ENCODE data around the gene MATN3. TPM values are rescaled to one million over a fixed set of nuclear protein-coding genes. Genes with fewer than 3 reads are reported as not detected.
A peak's percentile ranks its signal among the peaks of the same experiment; 100 is the strongest.
"Not testable (repeated sequence)": the region's sequence is repeated elsewhere in the genome, so short reads cannot be mapped to it uniquely, and the experiment has no call there.

The MATN3 gene
- total RNA-seq, 1 experiment from 2014 or later = 3.5 TPM

DNA sequence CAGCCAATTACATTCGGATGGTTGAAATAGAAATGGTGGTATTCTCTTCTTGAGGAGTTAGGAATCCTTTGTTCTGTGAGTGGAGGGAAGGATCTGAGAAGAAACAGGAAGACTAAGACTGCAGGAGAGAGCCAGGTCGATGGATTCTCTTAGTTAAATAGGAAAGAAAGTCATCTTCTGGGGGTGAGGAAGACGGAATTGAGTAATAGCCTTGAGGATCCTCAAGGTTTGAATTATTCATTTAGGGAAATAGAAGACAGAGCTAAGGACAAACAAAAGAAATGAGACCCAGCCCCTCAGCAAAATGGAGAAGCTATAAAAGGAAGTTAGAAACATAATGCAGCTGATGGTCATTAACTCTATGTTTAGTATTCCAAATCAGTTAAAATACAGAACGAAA, 37.2 kb upstream of the MATN3 start:
- no peak for DNase-seq (ENCODE audit: low read depth, low spot score)
- H3K9me3 ChIP-seq (ENCODE audit: control insufficient read depth, insufficient read depth, low read depth, low read length) = no peaks in the 10 kb centered on the region

DNA sequence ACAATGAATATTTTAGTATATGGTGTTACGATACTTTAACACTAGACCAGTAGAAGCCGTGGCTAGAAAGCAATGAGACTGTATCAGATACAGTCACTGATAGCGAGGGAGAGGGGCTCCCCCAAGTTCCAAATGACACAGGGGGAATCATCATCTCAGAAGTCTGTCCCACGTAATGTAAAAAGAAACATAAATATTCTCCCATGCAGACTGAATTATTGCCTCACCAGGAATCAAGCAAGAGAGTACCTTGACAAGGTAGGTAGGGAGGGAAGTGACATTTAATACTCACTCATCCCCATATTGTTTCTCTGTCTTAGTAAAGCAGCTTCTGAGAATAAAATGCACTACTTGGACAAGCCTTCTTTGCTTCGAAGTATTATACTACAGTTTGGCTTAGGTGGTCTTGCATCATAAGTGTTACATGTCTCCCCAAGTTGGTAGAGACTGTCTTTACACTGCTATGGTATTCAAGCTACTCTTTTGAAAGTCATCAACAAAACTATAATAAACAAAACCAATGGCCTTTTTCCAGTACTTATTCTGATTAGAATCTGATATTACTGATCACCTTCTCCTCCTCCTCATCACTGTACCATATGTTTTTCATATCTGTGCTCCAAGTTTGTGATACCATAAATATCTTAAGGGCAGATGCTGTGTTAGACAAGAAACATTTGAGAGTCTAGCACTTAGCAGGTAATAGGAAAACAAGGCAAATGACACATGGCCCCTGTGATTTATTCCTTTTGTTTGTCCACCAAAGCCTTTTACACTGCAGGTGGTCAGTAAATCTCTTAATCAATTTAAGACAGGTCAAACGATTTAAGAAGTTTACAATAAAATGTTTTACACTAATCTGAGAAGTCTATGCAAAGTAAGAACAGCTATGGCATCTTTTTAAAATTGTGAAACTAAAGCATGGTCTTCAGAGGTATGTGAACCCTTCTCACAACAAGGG, 36.3 kb upstream of the MATN3 start:
- ATAC-seq = no peak
- TF ChIP-seq, protein P1, sequence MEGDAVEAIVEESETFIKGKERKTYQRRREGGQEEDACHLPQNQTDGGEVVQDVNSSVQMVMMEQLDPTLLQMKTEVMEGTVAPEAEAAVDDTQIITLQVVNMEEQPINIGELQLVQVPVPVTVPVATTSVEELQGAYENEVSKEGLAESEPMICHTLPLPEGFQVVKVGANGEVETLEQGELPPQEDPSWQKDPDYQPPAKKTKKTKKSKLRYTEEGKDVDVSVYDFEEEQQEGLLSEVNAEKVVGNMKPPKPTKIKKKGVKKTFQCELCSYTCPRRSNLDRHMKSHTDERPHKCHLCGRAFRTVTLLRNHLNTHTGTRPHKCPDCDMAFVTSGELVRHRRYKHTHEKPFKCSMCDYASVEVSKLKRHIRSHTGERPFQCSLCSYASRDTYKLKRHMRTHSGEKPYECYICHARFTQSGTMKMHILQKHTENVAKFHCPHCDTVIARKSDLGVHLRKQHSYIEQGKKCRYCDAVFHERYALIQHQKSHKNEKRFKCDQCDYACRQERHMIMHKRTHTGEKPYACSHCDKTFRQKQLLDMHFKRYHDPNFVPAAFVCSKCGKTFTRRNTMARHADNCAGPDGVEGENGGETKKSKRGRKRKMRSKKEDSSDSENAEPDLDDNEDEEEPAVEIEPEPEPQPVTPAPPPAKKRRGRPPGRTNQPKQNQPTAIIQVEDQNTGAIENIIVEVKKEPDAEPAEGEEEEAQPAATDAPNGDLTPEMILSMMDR (IDR thresholded peaks at IDR 0.05) = no peak
- TF ChIP-seq POLR2AphosphoS5 (IDR thresholded peaks at IDR 0.05; ENCODE audit: low read depth, low read length) = no peak
- TF ChIP-seq SIN3A (IDR thresholded peaks at IDR 0.05; ENCODE audit: borderline replicate concordance, insufficient read depth, low read depth, low read length) = no peak
- TF ChIP-seq, protein P2, sequence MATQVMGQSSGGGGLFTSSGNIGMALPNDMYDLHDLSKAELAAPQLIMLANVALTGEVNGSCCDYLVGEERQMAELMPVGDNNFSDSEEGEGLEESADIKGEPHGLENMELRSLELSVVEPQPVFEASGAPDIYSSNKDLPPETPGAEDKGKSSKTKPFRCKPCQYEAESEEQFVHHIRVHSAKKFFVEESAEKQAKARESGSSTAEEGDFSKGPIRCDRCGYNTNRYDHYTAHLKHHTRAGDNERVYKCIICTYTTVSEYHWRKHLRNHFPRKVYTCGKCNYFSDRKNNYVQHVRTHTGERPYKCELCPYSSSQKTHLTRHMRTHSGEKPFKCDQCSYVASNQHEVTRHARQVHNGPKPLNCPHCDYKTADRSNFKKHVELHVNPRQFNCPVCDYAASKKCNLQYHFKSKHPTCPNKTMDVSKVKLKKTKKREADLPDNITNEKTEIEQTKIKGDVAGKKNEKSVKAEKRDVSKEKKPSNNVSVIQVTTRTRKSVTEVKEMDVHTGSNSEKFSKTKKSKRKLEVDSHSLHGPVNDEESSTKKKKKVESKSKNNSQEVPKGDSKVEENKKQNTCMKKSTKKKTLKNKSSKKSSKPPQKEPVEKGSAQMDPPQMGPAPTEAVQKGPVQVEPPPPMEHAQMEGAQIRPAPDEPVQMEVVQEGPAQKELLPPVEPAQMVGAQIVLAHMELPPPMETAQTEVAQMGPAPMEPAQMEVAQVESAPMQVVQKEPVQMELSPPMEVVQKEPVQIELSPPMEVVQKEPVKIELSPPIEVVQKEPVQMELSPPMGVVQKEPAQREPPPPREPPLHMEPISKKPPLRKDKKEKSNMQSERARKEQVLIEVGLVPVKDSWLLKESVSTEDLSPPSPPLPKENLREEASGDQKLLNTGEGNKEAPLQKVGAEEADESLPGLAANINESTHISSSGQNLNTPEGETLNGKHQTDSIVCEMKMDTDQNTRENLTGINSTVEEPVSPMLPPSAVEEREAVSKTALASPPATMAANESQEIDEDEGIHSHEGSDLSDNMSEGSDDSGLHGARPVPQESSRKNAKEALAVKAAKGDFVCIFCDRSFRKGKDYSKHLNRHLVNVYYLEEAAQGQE (IDR thresholded peaks at IDR 0.05; ENCODE audit: insufficient read depth in 1 of 2, low read depth in 2 of 2, low read length in 1 of 2) = no peak
- TF ChIP-seq TCF7L2 (IDR thresholded peaks at IDR 0.05; ENCODE audit: low read depth, low read length) = no peak
- intact Hi-C loops (cut with micrococcal nuclease; ENCODE audit: unreplicated experiment) = no loop called here
- Histone ChIP-seq H3K27me3 (ENCODE audit: control insufficient read depth, insufficient read depth, low read length) (no peaks in the 10 kb centered on the region), H3K4me3 (ENCODE audit: low read depth in 2 of 2, low read length in 2 of 2) (peak overlapping the region; percentile 98; a peak in 3 of 4 replicates), H3K9me3 (ENCODE audit: control insufficient read depth, insufficient read depth, low read depth, low read length) (no peaks in the 10 kb centered on the region), H3K27ac (ENCODE audit: low read length) (peak overlapping the region; percentile 99; the same call in 1 of the 2 replicates), H3K4me1 (ENCODE audit: control insufficient read depth, insufficient read depth, low read length) (peaks cover 23% of the 10 kb centered on the region), H3K36me3 (ENCODE audit: control insufficient read depth, insufficient read depth, low read length) (peaks cover 4% of the 10 kb centered on the region; the same call in 1 of the 2 replicates)
- no peak for DNase-seq (ENCODE audit: low read depth, low spot score)
- POLR2A ChIA-PET = no interaction called here
- no TSS peak for BruUV-seq (replicated peaks)
- in situ Hi-C loops (cut with HindIII; ENCODE audit: low pct_unique_long_range_greater_than_20kb, low sequenced_read_pairs) = no loop called here
- CTCF ChIA-PET = no interaction called here

More for the DNA sequence above, 37.2 kb upstream of the MATN3 start:
- in situ Hi-C loops (cut with HindIII; ENCODE audit: low pct_unique_long_range_greater_than_20kb, low sequenced_read_pairs) = no loop called here
- no TSS peak for BruUV-seq (replicated peaks)
- ChIA-PET CTCF (no interaction called here), POLR2A (no interaction called here)
- H3K4me1 ChIP-seq (ENCODE audit: control insufficient read depth, insufficient read depth, low read length) = peaks cover 23% of the 10 kb centered on the region
- no peaks in the 10 kb centered on the region for H3K27me3 ChIP-seq (ENCODE audit: control insufficient read depth, insufficient read depth, low read length)
- intact Hi-C loops (cut with micrococcal nuclease; ENCODE audit: unreplicated experiment) = no loop called here
- H3K4me3 ChIP-seq (ENCODE audit: low read depth in 2 of 2, low read length in 2 of 2) = peak overlapping the region; percentile 98
- H3K36me3 ChIP-seq (ENCODE audit: control insufficient read depth, insufficient read depth, low read length) = peaks cover 4% of the 10 kb centered on the region; the same call in 1 of the 2 replicates
- TF ChIP-seq, protein P1 (IDR thresholded peaks at IDR 0.05) = no peak
- no peak for TF ChIP-seq TCF7L2 (IDR thresholded peaks at IDR 0.05; ENCODE audit: low read depth, low read length)
- TF ChIP-seq, protein P2 (IDR thresholded peaks at IDR 0.05; ENCODE audit: insufficient read depth in 1 of 2, low read depth in 2 of 2, low read length in 1 of 2) = no peak
- TF ChIP-seq POLR2AphosphoS5 (IDR thresholded peaks at IDR 0.05; ENCODE audit: low read depth, low read length) = no peak
- no peak for TF ChIP-seq SIN3A (IDR thresholded peaks at IDR 0.05; ENCODE audit: borderline replicate concordance, insufficient read depth, low read depth, low read length)
- ATAC-seq = no peak
- H3K27ac ChIP-seq (ENCODE audit: low read length) = peak overlapping the region; percentile 99

DNA sequence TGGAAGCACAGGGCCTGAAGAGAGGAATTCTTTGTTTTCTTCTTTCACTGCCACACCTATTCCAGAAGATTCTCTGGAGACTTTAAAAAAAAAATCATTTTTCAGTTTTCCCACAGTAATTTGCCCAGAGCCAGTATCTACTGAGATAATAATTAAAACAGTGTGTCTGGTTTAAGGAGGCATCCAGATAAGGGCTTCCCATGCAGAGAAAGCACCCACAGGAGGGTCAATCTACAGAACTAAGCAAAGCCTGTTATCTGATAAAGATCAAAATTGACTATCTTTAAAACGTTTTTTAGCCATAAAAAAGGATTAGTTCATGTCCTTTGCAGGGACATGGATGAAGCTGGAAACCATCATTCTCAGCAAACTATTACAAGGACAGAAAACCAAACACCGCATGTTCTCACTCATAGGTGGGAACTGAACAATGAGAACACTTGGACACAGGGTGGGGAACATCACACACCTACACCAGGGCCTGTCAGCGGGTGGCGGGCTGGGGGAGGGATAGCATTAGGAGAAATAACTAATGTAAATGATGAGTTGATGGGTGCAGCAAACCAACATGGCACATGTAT, 33.3 kb upstream of the MATN3 start:
- CTCF ChIA-PET; H3K4me3 ChIP-seq (ENCODE audit: low read depth in 2 of 2, low read length in 2 of 2); POLR2A ChIA-PET; intact Hi-C loops (cut with micrococcal nuclease; ENCODE audit: unreplicated experiment); in situ Hi-C loops (cut with HindIII; ENCODE audit: low pct_unique_long_range_greater_than_20kb, low sequenced_read_pairs); H3K9me3 ChIP-seq (ENCODE audit: control insufficient read depth, insufficient read depth, low read depth, low read length); H3K27ac ChIP-seq (ENCODE audit: low read length); H3K36me3 ChIP-seq (ENCODE audit: control insufficient read depth, insufficient read depth, low read length); DNase-seq (ENCODE audit: low read depth, low spot score); H3K27me3 ChIP-seq (ENCODE audit: control insufficient read depth, insufficient read depth, low read length); ATAC-seq; BruUV-seq (replicated peaks): not testable (repeated sequence)
- H3K4me1 ChIP-seq (ENCODE audit: control insufficient read depth, insufficient read depth, low read length) = peaks cover 17% of the 10 kb centered on the region

Measured in Panc1 (cell line).